HPDE6-E6E7 (cell line): ENCODE results near the gene SRRM4.
"Not testable (repeated sequence)": the region's sequence is repeated elsewhere in the genome, so short reads cannot be mapped to it uniquely, and the experiment has no call there.

Experiments used
- DNase-seq: peaks from one replicate; pipeline ENCODE4 v3.0.0; 2011; ENCODE audit warnings: missing footprints; ENCODE audit errors: extremely low spot score

Gene SRRM4

GRCh38 chr12:119008691-119009221, 27.4 kb downstream of the SRRM4 start:
- no peak for DNase-seq

- no peak for DNase-seq
Measured at GRCh38 chr12:119011231-119011630, 29.9 kb downstream of the SRRM4 start.

- no peak for DNase-seq
Measured at GRCh38 chr12:119012179-119012578, 30.8 kb downstream of the SRRM4 start.

DNA sequence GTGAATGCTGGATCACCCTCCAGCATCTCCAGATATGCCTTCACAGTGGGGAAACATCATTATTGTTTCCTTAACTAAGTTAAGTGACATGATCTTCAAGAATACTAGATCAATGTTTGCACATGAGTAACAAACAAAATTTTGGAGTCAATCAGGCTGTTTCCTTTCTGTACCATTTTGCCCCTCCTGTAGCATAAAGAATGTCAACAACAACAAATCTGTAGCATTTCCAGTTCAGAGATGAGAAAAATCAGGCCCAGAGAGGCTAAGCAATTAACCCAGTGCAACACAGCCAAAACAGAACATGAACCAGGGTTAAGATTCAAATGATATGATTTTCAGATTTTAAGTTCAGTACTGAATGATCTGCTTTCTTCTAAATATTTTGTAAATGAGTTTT, 31.7 kb downstream of the SRRM4 start:
- no peak for DNase-seq

- no peak for DNase-seq
Measured at GRCh38 chr12:119014368-119014767, 33.0 kb downstream of the SRRM4 start.

DNA sequence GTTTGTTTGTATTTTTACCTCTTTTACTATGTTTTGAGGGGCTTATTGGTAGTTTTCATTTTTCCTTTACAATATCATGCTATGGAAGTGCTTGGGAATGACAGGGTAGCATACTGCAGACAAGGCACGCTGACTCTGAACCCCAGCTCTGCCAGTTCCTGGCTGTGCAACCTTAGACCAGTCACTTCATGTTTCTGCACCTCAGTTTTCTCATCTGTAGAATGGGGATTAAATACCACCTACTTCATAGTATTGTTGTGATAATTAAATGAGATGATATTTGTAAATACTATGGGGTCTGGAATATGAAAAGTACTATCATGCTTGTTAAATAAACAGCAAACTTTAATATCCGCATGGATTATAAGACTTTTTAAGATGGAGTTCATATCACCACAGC, 35.4 kb downstream of the SRRM4 start:
- no peak for DNase-seq

- DNase-seq = no peak
Measured at GRCh38 chr12:119019166-119019565, 37.8 kb downstream of the SRRM4 start.

- no peak for DNase-seq
Measured at GRCh38 chr12:119020406-119021360, 39.3 kb downstream of the SRRM4 start.

DNA sequence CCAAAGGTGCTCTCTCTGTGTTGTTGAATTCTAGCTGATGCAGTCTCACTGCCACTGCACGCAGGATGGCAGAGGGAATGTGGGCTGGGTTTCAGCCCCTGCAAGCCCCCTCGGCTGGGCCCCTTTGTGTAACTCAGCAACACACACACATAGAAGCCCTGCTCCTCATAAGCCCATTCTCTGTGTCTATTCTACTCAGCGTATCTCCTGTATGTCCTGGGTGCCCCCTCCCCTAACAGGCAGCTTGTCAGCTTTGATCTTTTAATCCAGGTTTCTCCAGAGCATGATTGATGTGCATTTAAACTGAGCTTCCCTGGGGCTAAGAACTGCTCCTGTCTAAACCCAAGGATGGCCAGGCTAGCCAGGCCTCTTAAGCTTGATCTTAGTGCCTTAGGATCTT, 43.0 kb downstream of the SRRM4 start:
- DNase-seq = no peak

DNA sequence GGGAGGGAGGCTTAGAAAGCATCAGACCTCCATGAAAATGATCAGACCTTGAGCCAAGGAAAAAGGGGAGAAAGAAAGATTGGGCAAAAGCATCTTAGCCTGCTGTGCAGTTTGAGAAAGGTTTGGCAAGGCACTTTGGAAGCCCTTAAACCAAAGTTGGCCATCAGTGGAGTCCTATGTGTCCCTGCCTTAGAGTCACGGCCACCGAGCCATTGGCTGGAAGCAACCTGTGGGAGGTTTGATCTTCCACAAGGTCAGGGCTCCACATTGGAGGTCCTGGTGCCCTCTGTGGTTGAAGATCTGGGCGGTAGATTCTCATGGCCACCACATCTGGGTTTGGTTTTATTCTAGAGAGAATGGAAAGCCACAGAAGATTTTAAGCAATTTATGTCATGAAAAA, 44.4 kb downstream of the SRRM4 start:
- no peak for DNase-seq

DNA sequence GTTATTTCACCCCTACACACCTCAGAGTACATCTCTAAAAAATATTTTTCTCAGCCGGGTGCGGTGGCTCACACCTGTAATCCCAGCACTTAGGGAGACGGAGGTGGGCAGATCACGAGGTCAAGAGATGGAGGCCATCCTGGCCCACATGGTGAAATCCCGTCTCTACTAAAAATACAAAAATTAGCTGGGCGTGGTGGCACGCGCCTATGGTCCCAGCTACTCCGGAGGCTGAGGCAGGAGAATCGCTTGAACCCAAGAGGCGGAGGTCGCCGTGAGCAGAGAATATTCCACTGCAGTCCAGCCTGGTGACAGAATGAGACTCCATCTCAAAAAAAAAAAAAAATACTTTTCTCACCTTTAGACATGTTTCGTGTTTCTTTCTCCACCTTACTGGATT, 52.0 kb downstream of the SRRM4 start:
- DNase-seq = not testable (repeated sequence)

DNA sequence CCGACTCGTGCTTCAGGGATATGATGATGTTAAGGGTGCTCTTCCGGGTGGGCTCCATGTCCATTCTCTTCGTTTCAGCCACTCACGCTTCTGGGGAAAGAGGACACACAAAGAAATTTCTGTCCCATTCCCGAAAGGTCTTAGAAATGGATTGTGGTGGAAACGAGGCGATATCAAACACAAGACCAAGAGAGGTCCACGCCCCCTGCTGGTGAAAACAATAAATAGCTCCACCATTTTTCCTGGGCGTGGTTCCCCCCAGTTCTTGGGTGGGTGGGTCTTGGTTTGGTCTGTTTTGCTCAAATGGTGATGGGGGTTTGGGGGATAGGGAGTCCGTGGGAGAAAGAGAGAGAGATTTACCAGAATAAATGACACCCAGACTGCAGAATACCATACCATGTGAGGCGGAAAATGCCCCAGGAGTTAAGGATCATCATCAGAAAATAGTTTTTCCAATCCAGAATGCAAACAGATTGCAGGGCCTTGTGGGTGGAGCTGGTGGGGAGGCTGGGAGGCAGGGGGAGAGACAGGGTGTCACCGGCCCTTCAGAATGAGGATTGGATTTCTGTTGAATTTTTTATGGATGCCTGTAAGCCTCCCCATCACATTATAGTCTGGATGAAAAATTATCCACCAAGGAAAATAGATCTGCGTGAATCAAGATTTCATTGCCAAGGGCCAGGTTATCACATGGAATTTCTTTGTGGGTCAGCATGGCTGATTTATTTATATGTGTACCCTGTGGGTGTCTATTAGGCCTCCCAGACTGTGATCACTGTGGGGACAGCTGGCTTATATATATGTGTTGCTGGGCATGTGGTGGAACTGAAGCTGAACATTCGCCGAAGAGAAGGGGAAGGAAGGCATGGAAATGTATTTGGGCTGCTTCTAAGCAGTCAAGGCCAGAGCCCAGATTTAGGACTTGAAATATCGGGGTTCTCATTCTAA, 55.8 kb downstream of the SRRM4 start:
- DNase-seq = no peak

DNA sequence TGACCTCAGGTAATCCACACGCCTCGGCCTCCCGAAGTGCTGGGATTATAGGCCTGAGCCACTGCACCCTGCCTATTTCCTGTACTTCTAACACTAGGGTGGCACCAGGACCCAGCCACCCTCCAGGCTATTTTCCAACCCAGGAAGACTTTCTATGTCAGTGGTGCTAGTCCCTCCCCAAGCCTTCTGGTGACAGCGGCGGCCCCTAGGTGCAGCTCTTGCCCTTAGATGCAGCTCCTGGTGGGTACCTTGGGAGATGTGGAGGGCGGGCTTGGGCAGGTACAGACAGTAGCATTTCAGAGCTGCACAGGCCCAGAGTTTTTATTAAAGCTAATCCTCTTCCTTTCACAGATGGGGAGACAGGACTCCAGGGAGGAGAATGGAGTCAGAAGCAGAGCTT, 62.8 kb downstream of the SRRM4 start:
- no peak for DNase-seq

- DNase-seq = no peak
Measured at GRCh38 chr12:119047641-119048040, 66.3 kb downstream of the SRRM4 start.

DNA sequence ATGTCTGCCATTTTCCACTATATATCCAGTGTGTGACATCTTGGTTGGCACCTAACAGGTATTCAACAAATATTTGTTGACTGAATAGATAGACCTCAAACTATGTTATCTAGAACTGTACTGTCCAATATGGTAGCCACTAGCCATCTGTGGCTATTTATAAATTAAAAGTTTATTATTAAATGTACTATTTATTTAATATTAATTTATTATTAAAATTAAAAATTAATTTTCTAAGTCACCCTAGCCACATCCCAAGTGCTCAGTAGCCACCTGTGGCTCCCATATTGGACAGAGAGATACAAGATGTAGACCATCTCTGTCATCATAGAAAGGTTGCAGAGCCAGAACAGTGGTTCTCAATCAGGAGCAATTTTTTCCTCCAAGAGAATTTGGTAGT, 69.3 kb downstream of the SRRM4 start:
- no peak for DNase-seq

DNA sequence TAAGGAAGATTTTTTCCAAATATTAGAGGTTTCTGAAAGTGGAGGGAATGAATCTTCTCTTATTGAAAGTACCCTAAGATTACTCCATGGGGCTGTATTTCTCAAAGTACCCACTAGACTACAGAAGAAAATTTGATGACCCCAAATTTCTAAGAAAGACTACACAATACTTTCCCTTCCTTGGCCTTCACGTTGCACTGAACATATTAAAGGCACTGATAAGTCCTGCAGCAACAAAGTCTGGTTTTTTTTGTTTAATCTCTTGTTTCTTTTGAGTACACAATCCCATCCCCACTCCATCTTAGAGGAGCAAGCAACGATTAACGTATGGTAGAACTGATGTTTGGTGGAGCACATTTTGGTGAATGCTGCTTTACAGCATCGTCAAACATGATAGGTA, 70.1 kb downstream of the SRRM4 start:
- no peak for DNase-seq

- no peak for DNase-seq
Measured at GRCh38 chr12:119052001-119052400, 70.7 kb downstream of the SRRM4 start.

- DNase-seq = no peak
Measured at GRCh38 chr12:119055977-119056376, 74.6 kb downstream of the SRRM4 start.

DNA sequence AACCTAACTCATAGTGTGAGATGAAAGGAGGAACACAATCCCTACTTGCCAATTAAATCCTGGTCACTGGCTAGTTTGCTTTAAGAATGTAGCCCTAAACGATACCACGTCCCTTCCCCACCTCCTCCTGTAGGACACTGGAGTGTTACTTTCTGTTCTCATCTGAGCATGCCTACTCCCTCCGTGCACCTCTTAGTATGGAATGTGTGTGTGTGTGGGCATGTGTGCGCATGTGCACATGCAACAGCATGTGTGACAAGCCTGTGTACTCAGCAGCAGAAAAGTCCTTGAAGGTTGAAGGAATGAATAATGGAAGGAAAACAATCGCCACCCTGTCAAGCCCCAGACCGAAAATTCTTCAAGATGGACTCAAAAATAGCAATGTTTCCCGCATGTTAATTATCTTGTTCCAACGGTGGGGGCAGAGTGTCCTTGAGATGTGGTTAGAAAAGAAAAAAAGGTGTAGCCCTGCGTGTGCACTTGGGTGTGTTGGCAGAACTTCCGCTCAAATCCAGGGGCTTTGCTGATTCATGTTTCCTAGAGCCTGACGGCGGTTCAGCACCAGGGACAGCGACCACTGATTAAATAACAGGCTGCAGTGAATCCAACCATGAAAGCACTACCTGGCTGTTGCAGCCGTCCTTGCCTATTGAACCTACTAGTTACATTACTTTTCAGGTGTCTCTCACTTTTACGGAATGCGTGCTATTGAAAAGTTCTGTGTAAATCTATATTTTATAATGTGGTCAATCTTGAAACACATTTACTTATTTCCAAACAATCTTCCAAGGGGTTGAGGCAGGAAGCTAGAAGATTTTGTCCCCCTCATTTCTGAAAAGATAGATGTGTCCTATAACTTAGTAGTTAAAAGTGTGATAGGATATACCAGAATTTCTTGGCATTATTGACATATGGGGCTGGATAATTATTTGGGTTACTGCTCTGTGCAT, 79.8 kb downstream of the SRRM4 start:
- DNase-seq = no peak

- DNase-seq = no peak
Measured at GRCh38 chr12:119068129-119068856, 87.0 kb downstream of the SRRM4 start.
